ENCODE measurements around the gene GSE1.

Gene GSE1

DNA sequence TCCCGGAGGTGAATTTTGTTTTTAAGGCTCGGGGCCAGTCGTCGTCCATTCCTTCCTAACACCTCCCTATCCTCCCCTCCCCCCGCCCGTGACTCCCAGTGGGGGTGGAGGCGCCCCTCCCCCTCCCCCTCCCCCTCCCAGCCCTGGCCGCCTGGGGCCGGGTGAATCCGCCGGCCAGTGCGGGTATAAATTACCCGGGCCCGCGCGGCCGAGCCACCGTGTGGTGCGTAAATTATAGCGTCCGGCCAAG, 2.0 kb upstream of the GSE1 start:
- no peak for TF ChIP-seq CTCF (IDR thresholded peaks at IDR 0.05)

GRCh38 chr16:85611444-85612190, 1.5 kb upstream of the GSE1 start:
- TF ChIP-seq CTCF (IDR thresholded peaks at IDR 0.05): no peak

DNA sequence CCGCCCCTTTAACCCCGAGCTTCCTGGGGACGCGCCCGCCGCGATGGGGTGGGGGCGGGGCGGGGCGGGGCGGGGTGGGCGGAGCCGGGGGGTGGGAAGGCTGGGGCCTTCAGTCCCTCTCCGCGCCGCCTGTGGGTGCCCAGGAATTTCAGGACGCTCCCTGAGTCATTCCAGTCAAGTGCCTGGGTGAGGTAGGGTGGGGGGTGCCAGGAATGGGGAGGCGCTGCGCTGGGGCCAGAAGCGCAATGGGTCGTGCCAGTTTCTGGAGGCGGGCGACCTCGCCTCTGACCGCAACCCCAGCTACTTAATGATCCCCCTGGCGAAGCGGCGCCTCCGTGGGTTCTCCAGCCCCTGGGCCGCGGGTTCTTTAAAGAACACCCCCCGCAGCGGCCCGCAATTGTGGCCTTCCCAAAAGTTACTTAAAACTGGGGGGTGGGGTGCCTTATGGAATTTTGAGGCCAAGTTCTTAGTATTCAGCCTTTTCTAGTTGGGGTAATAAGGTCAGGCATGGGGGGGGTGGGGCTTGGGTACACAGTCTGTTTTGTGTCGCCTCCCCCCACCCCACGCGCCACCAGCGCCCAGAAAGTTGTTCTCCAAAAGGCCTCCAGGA, 826 bp upstream of the GSE1 start:
- TF ChIP-seq CTCF (IDR thresholded peaks at IDR 0.05): no peak

GRCh38 chr16:85613604-85614337, 649 bp downstream of the GSE1 start:
- TF ChIP-seq CTCF (IDR thresholded peaks at IDR 0.05): no peak

GRCh38 chr16:85614338-85615013, 1.4 kb downstream of the GSE1 start:
- no peak for TF ChIP-seq CTCF (IDR thresholded peaks at IDR 0.05)

- TF ChIP-seq CTCF (IDR thresholded peaks at IDR 0.05): no peak
Measured at GRCh38 chr16:85615014-85615851, 2.1 kb downstream of the GSE1 start.
